ENCODE data around the gene CEP192. TPM values are rescaled to one million over a fixed set of nuclear protein-coding genes. Genes with fewer than 3 reads are reported as not detected.

CEP192 gene
- total and polyA plus RNA-seq, 7 donors = 3.1 to 12.3 (median 5.2) TPM

DNA sequence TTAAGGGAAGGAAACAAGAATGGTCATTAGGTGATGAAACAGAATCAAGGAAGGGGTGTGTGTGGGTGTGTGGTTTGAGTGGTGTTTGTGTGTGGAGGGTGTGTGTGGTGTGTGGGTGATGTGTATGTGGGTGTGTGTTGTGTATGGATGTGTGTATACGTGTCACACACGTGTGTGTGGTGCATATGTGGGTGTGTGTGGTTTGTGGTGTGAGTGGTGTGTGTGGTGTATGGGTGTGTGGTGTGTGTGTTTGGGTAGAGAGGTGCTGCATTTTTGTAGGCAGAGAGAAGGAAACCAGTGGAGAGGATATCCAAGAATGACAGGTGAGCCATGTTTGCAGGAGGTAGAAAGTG, 1.1 kb upstream of the CEP192 start:
- no peaks in the 10 kb centered on the region for H3K27me3 ChIP-seq (ENCODE audit: insufficient read depth in 3 of 3, low read length in 2 of 3)
- peaks cover 34% of the 10 kb centered on the region for H3K4me1 ChIP-seq
- ATAC-seq = no peak
- intact Hi-C loops (cut with DNase I) = no loop called here
- WGBS, 3 donors = 50 to 59% (median 50%) methylated on average over 2 of the region's 2 CpGs
- peak overlapping the region; percentile 87 for H3K27ac ChIP-seq
- no peak for DNase-seq
- TF ChIP-seq, protein P1, sequence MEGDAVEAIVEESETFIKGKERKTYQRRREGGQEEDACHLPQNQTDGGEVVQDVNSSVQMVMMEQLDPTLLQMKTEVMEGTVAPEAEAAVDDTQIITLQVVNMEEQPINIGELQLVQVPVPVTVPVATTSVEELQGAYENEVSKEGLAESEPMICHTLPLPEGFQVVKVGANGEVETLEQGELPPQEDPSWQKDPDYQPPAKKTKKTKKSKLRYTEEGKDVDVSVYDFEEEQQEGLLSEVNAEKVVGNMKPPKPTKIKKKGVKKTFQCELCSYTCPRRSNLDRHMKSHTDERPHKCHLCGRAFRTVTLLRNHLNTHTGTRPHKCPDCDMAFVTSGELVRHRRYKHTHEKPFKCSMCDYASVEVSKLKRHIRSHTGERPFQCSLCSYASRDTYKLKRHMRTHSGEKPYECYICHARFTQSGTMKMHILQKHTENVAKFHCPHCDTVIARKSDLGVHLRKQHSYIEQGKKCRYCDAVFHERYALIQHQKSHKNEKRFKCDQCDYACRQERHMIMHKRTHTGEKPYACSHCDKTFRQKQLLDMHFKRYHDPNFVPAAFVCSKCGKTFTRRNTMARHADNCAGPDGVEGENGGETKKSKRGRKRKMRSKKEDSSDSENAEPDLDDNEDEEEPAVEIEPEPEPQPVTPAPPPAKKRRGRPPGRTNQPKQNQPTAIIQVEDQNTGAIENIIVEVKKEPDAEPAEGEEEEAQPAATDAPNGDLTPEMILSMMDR (IDR thresholded peaks at IDR 0.05) = no peak
- H3K4me3 ChIP-seq = peak overlapping the region; percentile 90
- no peaks in the 10 kb centered on the region for H3K9me3 ChIP-seq
- H3K36me3 ChIP-seq (ENCODE audit: insufficient read depth in 1 of 2, low read depth in 1 of 2) = peaks cover 0 to 18% of the 10 kb centered on the region in 2 donors

DNA sequence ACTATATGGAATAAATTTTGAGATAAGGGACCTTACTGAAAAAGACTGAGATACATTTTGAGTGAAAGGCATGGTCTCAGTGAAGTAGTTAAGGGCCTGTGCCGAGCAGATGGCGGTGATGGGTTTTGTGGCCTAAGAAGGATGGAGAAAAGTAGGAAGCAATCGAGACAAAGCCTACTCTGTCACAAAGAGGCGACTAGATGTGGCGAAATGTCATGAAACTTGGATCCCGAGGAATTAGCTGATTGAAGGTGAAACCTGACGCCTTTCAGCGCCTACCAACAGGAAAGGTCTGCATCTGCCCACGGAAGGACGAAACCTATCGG, 558 bp upstream of the CEP192 start:
- intact Hi-C loops (cut with DNase I) = no loop called here
- Histone ChIP-seq H3K36me3 (ENCODE audit: insufficient read depth in 1 of 2, low read depth in 1 of 2) (peaks cover 0 to 13% of the 10 kb centered on the region in 2 donors), H3K4me3 (peak overlapping the region; percentile 90), H3K4me1 (peaks cover 34% of the 10 kb centered on the region), H3K27ac (peak overlapping the region; percentile 87), H3K9me3 (no peaks in the 10 kb centered on the region), H3K27me3 (ENCODE audit: insufficient read depth in 3 of 3, low read length in 2 of 3) (no peaks in the 10 kb centered on the region)
- 1 to 2% (median 2%) methylated on average over 11 of the region's 11 CpGs for WGBS, 3 donors
- TF ChIP-seq, protein P1 (IDR thresholded peaks at IDR 0.05) = no peak
- ATAC-seq = peak in 1 of 4 donors; percentile 1
- no peak for DNase-seq

DNA sequence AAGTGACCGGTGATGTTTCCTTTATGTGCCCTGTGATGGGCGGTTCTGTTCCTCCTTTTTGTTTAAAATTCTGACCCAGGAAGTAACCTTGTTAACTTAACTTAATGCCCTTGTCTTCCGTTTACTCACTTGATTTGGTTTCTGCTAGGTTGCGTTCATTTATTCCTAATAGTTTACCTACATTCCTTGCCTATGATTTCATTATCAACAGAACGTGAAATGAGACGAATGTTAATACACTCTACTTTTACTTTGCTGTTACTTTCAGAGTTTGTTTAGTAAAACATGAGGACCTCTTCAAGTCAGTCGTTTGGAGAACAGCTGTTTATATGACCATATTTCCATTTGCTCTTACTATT, 638 bp downstream of the CEP192 start:
- 0 to 1% (median 1%) methylated on average over 7 of the region's 7 CpGs for WGBS, 3 donors
- peak overlapping the region; percentile 90 for H3K4me3 ChIP-seq
- H3K9me3 ChIP-seq = no peaks in the 10 kb centered on the region
- ATAC-seq = no peak
- no peaks in the 10 kb centered on the region for H3K27me3 ChIP-seq (ENCODE audit: insufficient read depth in 3 of 3, low read length in 2 of 3)
- H3K4me1 ChIP-seq = peaks cover 34% of the 10 kb centered on the region
- TF ChIP-seq, protein P1 (IDR thresholded peaks at IDR 0.05) = no peak
- peak overlapping the region; percentile 87 for H3K27ac ChIP-seq
- no peak for DNase-seq
- peaks cover 0 to 5% of the 10 kb centered on the region in 2 donors for H3K36me3 ChIP-seq (ENCODE audit: insufficient read depth in 1 of 2, low read depth in 1 of 2)
- intact Hi-C loops (cut with DNase I) = no loop called here

DNA sequence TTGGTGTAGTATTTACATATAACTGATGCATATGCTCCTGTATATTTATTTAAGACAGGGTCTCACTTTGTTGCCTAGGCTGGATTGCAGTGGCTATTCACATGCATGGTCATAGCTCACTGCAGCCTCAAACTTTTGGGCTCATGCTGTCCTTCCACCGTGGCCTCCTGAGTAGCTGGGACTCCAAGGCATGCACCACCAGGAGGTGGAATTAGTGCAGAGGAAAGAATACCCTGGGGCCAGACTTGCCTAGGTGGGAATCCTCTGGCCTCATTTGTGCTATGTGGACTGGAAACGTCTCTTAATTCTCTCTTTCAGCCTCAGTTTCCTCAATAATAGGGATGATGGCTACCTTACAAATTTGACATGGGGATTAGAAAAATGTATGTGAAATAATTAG, 2.3 kb downstream of the CEP192 start:
- intact Hi-C loops (cut with DNase I) = no loop called here
- H3K36me3 ChIP-seq (ENCODE audit: insufficient read depth in 1 of 2, low read depth in 1 of 2) = no peaks in the 10 kb centered on the region
- DNase-seq (no peak), ATAC-seq (no peak)
- TF ChIP-seq, protein P1 (IDR thresholded peaks at IDR 0.05) = no peak
- H3K27ac ChIP-seq = no peak overlapping the region
- WGBS, 3 donors = 79 to 88% (median 86%) methylated on average over 2 of the region's 2 CpGs
- no peaks in the 10 kb centered on the region for H3K9me3 ChIP-seq
- H3K27me3 ChIP-seq (ENCODE audit: insufficient read depth in 3 of 3, low read length in 2 of 3) = no peaks in the 10 kb centered on the region
- peaks cover 34% of the 10 kb centered on the region for H3K4me1 ChIP-seq
- H3K4me3 ChIP-seq = no peak overlapping the region

DNA sequence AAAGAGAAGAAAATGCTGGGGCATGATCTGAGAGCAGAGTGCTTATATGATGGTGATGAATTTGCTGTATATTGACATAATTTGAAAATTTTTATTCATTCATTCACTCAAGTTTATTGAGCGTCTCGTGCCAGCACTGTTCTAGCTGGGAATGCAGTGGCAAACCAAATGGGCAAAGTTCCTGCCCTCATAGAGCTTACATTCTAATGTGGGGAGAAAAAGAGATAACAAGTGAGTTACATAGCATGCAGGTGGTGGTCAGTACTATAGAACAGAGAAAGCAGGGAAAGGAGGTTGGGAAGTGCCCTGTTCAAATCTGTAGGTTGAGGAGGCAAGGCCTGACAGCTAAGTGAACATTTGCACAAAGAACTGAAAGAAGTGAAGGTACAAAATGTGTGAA, 4.3 kb downstream of the CEP192 start:
- DNase-seq (no peak), ATAC-seq (no peak)
- no peak overlapping the region for H3K27ac ChIP-seq
- H3K9me3 ChIP-seq = no peaks in the 10 kb centered on the region
- TF ChIP-seq, protein P1 (IDR thresholded peaks at IDR 0.05) = no peak
- no peak overlapping the region for H3K4me3 ChIP-seq
- peaks cover 0 to 6% of the 10 kb centered on the region in 2 donors for H3K36me3 ChIP-seq (ENCODE audit: insufficient read depth in 1 of 2, low read depth in 1 of 2)
- 77 to 100% (median 98%) methylated on average over 2 of the region's 2 CpGs for WGBS, 3 donors
- peaks cover 19% of the 10 kb centered on the region for H3K4me1 ChIP-seq
- intact Hi-C loops (cut with DNase I) = loop anchor here in 1 of 2 donors (5.0 kb wide), 1 partner anchor 48 kb away; the partner anchor contains the start of gene SEH1L
- no peaks in the 10 kb centered on the region for H3K27me3 ChIP-seq (ENCODE audit: insufficient read depth in 3 of 3, low read length in 2 of 3)

All from psoas muscle (tissue), 8 donors.